ENCODE data around the gene PNPLA8.
"Not testable (repeated sequence)": the region's sequence is repeated elsewhere in the genome, so short reads cannot be mapped to it uniquely, and the experiment has no call there.

Gene PNPLA8

DNA sequence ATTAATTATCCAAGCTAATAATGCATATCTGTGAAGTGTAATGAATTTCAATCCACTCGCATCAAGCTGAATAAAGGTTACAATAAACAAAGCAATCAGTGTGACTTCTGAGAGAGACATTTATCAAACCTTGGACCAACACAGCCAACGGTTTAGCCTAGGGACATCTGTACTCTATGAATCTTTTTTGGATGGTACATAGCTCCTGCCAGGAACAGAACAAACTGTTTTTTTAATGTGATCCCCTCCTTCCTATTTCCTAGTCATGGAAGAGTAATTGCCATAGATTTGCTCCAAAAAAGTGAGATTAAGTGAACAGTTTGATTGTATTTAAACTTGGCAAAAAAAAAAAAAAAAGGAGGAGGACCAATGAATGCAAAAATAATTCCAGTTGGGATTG lies 58.5 kb downstream of the PNPLA8 start:
- DNase-seq: no peak

DNA sequence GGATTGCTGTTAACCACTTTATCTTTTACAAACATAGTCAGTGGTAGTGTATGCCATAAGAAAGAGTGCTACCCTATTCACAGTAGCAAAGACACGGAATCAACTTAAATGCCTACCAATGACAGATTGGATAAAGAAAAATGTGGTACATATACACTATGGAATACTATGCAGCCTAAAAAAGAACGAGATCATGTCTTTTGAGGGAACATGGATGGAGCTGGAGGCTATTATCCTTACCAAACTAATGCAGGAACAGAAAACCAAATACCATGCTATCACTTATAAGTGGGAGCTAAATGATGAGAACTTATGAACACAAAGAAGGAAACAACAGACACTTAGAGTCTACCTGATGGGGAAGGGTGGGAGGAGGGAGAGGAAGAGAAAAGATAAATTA lies 59.6 kb downstream of the PNPLA8 start:
- not testable (repeated sequence) for DNase-seq

- DNase-seq: no peak
Observed at GRCh38 chr7:108464743-108465142, 61.2 kb downstream of the PNPLA8 start.

GRCh38 chr7:108463613-108464012 lies 62.3 kb downstream of the PNPLA8 start:
- DNase-seq: no peak

- DNase-seq: peak; percentile 27
Observed at GRCh38 chr7:108461840-108462239, 64.1 kb downstream of the PNPLA8 start.

DNA sequence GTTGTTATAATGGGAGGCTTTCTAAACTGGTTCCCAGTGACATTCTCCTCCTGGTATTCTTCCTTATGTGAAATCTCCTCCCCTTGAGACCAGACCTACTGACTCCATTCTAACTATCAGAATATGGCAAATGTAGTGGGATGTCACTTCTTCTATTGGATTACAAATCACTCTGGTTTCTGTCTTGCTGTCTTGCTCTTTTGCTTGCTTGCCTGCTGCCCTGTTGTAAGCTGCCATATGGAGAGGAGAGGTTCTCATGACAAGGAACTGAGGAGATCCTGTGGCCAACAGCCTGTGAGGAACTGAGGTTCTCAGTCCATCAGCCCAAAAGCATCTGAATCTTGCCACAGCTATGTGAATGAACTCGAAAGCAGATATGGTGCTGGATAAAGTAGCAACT lies 65.0 kb downstream of the PNPLA8 start:
- DNase-seq: no peak

- DNase-seq: peak; percentile 46
Observed at GRCh38 chr7:108459922-108460551, 65.9 kb downstream of the PNPLA8 start.

DNA sequence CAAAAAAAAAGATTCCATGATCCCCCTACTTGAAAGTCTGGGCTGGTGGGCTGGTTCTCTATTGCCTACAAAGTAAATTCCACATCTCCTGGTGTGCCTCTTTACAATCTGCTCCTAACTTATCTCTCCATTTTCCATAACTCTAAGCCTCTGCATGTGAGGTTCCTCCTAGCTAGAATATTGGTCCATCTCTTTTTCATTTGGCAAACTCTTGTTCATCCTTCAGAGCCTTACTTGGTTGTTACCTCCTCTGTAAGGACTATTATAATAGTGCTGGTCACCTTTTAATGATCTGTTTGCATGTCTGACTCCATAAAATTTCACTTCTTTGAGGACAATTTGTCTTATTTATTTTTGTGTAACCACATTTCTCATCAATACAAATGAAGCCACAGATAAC lies 68.1 kb downstream of the PNPLA8 start:
- DNase-seq: no peak

DNA sequence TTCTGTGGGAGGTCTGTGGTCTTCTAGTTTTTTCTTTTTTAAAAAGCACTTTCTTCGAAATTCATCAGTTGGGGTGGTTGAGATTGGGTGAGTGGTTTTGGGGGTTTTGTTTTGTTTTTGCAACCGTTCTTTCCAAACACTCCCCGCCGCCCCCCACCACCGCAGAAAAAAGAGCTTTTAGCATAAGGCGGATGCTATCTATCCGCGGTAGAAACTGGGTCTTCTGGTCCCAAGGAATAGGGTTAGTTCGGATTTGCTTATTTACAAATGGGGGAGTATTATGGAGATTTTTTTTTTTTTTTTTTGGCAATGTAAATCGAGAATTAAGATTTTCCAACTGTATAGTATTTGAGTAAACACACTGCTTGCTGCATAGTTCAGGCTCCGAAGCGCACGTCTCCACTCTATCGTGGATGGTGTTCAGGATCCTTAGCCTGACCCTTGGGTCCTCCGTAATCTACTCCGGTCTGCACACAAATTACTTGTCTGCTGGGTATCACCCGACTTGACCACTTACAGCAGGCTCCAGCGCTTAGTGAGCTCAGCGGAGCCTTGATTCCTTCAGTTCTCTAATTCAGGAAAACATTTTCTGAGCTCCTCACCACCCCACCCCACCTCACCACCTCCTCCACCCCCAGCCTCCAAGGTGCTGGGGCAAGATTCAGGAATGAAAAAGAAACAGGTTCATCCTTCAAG lies 68.9 kb downstream of the PNPLA8 start:
- peak; percentile 52 for DNase-seq

DNA sequence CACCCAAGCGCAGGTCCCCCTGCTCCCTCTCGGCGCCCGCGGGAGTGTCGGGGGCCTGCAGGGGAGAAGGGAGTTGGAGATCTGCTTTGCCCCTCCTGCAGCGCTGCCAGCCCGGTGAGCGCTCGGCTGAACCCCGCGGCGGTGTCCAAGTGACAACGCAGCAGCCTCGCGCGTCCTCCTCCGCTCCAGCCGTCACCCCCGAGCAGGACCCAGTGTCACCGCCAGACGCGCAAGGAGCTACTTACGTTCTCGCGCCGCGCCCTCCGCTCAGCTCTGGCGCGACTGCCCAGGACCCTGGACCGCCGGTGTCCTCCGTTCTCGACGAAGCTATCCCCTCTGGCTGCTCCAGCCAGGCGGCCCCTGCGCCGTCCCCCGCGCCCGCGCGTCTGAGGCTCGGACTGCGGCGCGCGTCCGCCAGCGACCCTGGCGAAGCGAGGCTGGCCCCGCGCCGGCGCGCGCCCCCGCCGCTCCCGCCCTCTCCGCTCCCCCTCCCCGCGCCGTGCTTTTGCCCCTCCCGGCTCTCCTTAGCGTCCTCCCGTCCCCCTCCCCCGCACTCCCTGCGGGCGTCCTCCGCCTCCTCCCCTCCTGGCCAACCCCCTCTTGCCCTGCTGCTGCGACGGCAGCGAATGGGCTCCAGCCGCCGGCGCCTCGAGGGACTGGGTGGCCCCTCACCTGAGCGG lies 69.8 kb downstream of the PNPLA8 start, which contains the start of gene NRCAM:
TSS of gene NRCAM (minus strand) at position 439 of the 680 bp plus-strand sequence. CDS start 216,372 bp downstream, outside the sequence.
- peak; percentile 92 for DNase-seq

DNA sequence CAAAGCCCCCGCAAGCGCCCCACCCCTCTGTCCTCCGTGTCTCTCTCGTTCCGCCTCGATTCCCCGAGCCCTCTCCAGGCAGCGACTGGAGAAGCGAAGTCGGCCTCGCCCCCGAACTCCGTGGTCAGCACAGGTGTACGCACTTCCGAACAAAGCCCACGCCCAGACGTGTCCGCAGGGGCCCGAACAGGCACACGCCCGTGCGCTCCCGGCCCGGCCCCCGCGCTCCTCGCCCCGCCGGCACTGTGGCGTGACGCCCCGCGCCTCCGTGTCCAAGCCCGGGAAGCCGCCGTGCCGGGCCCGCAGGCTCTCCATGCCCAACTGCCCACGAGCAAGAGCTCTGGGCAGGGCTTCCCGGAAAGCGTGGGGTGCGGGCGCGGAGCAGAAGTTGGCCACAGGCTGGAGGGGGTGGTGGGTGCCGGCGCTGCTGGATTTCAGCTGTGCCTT lies 70.4 kb downstream of the PNPLA8 start:
- no peak for DNase-seq

DNA sequence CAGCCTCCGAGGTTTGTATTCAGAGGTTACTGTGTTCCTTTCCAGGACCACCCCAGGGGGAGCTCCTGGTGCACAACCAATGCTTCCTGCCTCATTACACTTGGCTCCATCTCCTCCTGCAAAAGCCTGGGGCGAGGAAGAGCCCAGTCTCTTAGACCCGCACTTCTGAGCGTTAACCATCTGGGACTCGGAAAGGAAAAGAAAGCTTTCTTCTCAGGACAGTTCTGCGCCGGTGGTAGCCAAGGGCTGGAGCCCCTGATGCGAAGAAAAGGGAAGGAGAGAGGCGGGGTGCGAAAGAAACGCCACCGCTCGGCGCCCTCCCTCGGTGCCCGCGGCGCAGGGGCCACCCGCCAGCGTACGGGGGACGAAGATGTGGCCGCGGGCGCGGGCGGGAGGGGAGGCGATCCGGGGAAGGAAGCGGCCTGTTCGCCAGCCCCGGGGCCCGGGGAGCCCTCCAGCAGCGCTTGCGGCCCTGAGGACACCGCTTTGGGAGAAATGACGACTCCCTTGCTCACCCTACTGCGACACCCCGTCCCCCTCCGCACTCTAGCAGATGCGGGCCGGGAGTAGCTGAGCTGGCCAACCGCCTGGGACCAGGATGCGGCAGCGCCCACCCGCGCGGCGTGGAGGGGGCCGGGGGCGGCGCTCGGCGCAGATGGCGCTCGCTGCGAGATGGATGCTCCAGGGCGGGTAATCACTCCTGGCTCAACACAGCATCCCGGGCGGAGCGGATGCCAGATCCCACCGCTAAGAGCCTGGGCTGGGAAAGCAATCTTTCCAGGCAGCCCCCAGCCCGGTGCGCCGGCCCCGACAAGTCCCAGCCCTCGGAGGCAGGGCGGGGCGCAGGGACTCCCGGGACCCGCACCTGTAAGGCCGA lies 71.0 kb downstream of the PNPLA8 start:
- DNase-seq: peak; percentile 89

DNA sequence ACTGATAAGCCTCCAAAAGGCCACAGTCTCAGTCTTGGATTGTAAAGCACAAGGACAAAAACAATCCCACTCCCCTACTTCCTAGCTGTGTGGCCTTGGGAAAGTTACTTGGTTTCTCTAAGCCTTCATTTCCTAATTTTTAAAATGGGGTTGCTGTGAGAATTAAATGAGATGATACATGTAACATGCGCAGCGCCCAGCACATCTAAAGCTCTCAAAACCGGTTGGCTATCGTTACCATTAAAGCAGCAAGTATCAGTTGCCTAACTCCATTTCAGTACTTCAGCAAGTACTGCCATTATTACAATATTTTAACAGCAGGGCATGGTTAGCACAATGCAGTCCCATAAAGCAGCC lies 71.6 kb downstream of the PNPLA8 start:
- DNase-seq: no peak

- DNase-seq: no peak
Observed at GRCh38 chr7:108453320-108453719, 72.6 kb downstream of the PNPLA8 start.

DNA sequence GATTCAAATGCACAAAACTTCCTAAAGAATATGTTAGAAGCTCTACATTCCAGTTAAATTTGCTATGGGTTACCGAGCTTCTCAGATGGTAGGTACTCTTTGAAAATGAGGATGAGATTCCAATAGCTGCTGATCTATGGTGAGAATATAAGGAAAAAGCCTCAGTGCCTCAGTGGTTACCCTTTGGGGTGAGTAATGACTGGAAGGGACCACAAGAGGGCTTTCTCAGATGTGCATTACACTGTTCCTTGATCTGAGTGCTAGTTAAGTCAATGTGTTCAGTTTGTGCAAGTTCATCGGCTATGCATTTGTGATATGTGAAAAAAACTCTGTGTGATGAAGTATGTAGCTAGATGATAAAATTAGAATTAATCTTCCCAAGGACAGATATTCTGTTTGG lies 73.2 kb downstream of the PNPLA8 start:
- no peak for DNase-seq

DNA sequence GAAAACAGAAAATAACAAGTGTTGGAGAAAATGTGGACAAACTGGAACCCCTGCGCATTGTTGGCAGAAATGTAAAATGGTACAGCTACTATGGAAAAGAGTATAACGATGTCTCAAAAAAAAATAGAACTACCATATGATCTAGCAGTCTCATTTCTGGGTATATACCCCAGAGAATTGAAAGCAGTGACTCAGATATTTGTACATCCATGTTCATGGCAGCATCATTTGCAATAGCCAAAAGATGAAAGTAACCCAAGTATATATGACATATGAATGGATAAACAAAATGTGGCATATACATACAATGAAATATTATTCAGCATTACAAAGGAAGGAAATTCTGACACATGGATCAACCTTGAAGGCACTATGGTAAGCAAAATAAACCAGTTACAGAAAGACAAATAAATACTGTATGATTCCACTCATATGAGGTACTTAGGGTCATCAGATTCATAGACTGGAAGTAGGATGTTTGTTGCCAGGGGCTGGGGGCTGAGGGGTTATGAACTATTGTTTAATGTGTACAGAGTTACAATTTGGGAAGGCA lies 74.6 kb downstream of the PNPLA8 start:
- DNase-seq: no peak

GRCh38 chr7:108450160-108450559 lies 75.8 kb downstream of the PNPLA8 start:
- no peak for DNase-seq

DNA sequence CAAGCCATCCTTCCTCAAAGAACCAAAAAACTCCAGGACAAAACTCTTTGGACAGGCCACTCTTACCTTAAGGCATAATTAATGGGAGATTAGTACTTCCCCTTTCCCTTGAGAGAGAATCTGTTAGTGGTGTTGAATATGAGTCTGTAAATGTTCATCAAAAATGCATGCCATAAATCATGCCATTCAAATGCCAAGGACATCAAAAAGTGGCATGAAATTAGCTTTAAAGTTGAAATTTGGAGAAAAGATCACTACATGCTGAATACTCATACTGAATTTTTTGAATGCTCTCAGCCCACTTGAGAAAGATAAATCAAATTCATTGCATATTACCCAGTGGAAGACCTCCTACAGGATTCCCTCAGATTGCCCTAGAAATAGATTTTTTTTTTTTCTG lies 76.4 kb downstream of the PNPLA8 start:
- DNase-seq: no peak

DNA sequence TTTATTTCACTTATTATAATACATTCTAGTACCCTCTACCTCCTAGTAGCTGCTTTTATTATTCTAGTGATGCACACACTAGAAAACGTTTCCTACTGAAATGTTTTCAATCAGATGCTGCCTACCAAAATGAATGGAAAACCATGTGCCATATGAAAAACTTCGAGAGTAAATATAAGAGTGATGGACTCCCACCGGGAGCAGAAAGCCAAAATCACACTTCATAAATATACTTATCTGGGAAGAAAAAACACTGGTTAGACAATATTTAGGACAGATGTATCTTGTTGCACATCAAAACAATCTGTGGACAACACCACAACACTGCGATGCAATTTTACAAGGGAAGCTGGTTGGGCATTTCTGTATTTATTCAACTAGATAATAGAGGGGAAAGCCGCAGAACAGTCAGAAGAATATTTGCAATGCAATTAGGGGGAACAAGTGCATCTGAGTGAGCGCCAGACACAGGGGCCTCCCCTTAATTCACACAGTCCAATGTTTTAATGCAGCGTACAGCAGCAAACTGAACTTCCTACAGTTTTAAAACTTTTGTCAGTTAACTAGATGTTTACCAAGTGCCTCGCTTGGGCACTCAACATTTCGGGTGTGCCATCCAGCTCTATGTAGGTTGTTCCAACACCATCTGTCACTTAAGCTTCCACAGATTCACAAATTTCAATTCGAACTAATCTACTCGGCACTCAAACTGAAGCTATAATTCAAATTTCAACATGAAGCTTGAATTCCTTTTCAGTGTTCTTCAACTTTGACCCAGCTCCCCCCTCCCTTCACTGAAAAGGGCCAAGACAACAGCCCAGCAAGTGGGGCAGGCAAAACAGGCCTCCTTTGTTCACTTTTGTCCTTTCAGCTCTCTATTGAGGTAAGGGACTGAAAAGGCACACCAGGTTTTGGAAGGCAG lies 77.1 kb downstream of the PNPLA8 start:
- peak; percentile 78 for DNase-seq

DNA sequence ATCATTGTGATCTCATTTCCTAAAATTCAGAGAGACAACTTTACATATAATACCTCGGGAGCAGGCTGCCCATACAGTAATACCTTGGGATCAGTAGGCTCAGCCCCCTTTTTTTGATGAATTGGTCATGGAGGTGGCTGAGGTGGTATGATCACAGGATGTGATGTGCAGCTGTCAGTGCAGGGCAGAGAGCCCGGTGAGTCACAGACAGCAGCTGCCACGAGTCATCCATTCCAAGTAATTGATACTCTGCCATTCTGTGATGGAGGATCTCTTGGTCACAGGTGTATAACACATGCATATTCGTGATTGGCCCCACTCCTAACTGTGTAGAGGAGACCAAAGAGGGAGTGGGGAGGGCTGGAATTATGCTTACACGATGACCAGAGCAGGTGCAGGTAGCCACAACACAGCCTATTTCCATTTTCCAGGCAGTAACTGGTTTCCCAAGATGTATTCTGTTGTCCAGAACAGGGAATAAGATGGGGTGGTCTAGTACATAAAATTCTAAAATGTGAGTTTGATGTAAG lies 83.8 kb downstream of the PNPLA8 start:
- no peak for DNase-seq

DNA sequence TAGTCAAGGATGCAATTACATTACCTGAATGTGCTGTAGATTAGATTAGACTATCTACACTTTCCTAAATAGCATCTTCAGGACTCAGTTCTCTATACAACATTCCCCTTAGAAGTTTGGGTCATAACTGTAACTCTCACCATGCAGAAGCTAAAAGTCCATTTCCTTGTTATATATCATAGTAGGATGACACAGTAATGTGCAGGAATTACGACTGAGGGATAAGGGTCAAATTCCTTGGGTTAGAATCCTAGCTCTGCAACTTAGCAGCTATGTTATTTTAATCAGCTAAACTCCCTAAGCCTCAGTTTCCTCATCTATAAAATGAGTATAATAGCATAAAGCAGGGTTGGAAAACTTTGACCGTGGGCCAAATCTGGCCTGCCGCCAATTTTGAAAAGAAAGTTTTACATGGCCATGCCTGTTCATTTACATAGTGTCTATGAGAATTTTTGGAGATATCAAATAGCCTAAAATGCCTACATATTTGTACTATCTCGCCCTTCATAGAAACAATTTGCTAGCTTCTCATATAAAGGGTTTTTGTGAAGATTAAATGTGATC lies 84.5 kb downstream of the PNPLA8 start:
- DNase-seq: no peak
